Hematopoietic multipotent progenitor cell treated with erythropoietin and hydrocortisone succinate and interleukin-3 and kit ligand, for 15 days (in vitro differentiated cells): Measurements from ENCODE around the gene RAB22A.
A peak's percentile ranks its signal among the peaks of the same experiment; 100 is the strongest.
"Not testable (repeated sequence)": the region's sequence is repeated elsewhere in the genome, so short reads cannot be mapped to it uniquely, and the experiment has no call there.

Experiments
- DNase-seq: peaks from one replicate; pipeline ENCODE4 v3.0.0-alpha.2; 2015; ENCODE audit warnings: low spot score

Gene RAB22A

DNA sequence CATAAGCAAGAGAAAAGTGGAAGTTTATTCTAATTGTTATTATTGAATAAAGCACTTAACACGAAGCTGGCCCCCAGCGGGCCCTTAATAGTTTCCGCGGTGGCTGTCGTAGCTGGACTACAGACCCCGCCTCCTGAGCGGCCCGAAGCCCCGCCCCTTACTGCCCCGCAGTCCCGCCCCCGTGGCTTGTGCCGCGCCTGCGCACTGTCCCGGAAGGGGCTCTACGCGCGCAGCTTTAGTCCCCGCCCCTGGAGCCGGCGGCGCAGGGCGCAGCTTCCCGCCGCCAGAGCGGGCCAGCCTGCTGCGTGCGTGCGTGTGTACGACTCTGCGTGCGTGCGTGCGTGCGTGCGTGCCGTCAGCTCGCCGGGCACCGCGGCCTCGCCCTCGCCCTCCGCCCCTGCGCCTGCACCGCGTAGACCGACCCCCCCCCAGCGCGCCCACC lies 79.4 kb downstream of the RAB22A start, which contains the start of gene VAPB:
TSS of gene VAPB (plus strand) at position 348 of the 442 bp plus-strand sequence. CDS start 231 bp downstream, outside the sequence.
- DNase-seq, result peak; percentile 97

DNA sequence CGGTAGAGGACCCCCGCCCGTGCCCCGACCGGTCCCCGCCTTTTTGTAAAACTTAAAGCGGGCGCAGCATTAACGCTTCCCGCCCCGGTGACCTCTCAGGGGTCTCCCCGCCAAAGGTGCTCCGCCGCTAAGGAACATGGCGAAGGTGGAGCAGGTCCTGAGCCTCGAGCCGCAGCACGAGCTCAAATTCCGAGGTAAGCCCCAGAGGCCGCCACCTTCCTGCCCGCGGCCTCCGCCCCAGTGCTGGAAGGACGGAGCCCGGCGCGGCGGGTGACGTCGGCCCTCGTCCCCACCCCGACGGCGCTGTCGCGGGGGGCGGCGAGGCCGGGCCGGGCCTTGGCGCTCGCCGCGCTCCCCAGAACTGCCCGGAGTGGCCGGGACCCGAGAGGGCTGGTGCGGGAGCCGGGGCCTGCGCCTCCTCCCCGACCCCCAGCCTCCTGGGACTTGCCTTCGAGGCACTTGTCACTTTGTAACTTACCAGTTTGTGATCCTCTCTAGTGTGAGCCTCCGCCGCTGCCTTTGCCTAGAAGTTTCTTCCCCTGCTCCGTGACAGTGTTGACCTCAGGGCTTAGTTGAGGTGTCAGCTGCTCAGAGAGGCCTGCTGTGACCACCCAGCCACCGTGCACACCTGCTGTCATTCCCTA lies 79.9 kb downstream of the RAB22A start:
- DNase-seq, result peak; percentile 50

- DNase-seq, result peak; percentile 40
Observed at GRCh38 chr20:58389968-58390658, 80.6 kb downstream of the RAB22A start.

- no peak for DNase-seq
Observed at GRCh38 chr20:58390659-58391035, 81.1 kb downstream of the RAB22A start.

DNA sequence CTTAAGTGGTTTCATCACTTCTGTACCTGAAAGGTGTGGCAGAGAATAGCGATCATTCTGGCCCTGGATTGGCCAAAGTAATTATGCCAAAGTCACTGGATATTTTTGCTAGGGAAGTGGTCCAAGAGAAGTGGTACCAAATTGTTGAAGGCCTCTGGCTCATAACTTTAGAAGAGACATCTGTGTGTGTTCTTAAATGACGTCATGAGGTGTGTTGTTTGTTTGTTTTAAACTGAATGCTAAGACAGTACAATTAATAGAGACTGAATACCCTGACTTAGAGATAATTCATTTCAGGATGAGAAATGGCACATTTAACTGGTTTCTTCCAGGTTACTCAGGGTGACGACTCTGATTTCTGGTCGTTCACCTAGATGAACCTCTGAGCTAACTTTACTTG lies 82.8 kb downstream of the RAB22A start:
- no peak for DNase-seq

DNA sequence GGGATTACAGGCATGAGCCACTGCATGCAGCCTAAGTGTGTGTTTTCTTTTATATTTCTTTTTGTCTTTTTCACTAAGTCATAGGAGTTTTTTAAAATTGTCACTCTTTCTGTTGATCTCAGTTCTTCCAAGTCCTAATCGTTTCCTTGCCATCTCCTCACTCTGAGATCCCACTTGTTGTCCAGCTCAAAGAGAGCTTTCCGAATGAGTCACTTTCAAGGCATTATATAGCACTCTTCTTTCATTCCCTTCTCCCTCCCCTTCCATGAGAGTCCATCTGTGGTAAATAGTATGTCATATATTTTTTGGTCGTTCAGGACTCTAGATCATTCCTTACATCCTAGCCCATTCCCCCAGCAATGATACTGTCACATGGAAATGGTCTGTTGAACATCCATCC lies 83.8 kb downstream of the RAB22A start:
- no peak for DNase-seq

- no peak for DNase-seq
Observed at GRCh38 chr20:58394801-58395200, 85.3 kb downstream of the RAB22A start.

- no peak for DNase-seq
Observed at GRCh38 chr20:58395604-58396003, 86.1 kb downstream of the RAB22A start.

DNA sequence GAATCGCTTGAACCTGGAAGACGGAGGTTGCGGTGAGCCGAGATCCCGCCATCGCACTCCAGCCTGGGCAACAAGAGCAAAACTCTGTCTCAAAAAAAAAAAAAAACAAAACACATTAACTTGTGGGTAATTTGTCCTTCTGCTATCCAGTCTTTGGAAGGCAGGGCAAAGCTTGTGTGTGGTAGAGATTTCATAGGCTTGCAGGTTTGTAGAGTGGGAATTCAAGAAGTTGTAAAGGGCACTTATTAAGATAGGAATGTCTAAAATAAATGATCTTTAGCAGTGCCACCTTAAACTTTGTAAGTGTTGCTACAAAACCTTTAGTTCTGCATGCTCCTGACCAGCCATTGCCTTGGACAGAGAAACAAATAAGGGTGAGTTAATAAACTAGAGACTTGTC lies 87.9 kb downstream of the RAB22A start:
- DNase-seq, result no peak

- DNase-seq, result no peak
Observed at GRCh38 chr20:58398254-58398653, 88.7 kb downstream of the RAB22A start.

GRCh38 chr20:58399926-58400325 lies 90.4 kb downstream of the RAB22A start:
- no peak for DNase-seq

DNA sequence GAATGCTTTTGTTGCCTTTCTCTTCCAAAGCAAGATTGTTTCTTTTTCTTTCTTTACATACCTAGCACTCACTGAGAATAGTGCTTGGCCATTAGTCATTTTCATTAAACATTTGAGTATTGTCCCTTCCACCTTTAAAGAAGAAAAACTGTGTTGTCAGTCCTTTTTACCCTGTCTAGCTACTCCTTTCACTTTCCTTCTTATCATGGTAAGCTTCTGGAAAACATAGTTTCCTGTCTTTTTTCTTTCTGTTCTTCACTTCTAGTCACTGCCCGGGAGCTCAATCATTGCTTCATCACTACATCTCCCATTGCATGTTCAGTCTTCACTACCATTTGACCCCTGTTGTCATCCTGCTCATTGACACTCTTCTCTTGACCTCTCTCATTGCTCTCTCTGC lies 91.6 kb downstream of the RAB22A start:
- DNase-seq, result no peak

GRCh38 chr20:58402305-58402704 lies 92.8 kb downstream of the RAB22A start:
- no peak for DNase-seq

- DNase-seq, result no peak
Observed at GRCh38 chr20:58402827-58403226, 93.3 kb downstream of the RAB22A start.

- no peak for DNase-seq
Observed at GRCh38 chr20:58403272-58403671, 93.8 kb downstream of the RAB22A start.

- DNase-seq, result no peak
Observed at GRCh38 chr20:58405504-58406291, 96.2 kb downstream of the RAB22A start.

GRCh38 chr20:58406422-58407001 lies 97.0 kb downstream of the RAB22A start:
- DNase-seq, result no peak

GRCh38 chr20:58407201-58407873 lies 97.8 kb downstream of the RAB22A start:
- DNase-seq, result peak; percentile 57

GRCh38 chr20:58407966-58408557 lies 98.5 kb downstream of the RAB22A start:
- no peak for DNase-seq

DNA sequence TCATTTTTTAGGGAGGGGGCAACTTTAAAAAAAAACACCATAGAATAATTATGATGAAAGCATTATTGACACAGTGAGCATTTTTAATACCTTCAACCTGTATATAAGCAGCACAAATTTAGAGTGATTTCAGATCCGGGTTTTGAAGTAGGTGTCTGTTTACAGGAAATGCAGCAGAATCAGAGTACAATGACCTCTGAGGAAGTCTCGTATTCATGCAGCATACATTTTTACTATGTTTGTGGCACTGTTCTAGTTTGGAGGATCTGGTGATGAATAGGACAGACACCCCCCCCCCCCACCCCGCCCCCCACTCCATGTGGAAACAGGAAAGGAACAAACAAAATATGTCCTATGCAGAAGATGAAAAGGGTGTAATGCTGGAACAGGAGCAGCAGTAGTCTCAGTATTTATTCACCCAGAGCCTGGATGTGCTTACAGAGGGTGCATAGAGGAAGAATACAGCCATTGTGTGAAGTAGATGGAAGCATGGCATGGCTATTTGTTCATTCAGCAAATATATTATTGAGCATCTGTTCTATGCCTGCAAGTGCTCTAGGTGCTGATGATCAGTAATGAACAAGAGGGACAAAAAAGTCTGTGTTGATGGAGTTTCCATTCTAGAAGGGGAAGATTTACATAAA lies 99.2 kb downstream of the RAB22A start:
- DNase-seq, result no peak

GRCh38 chr20:58414216-58414615 lies 104.7 kb downstream of the RAB22A start:
- not testable (repeated sequence) for DNase-seq
